HEK293 (cell line): ENCODE results near the gene SMIM29.
A peak's percentile ranks its signal among the peaks of the same experiment; 100 is the strongest.

Experiments used
- CTCF ChIA-PET: fragments of 350-600 bp; formaldehyde crosslinking; extraction: SDS; loops from one replicate; lab custom pipeline; 2021; ENCODE audit warnings: antibody characterized with exemption; lab: Yijun Ruan, JAX
- POLR2A ChIA-PET: fragments of 300-600 bp; formaldehyde crosslinking; extraction: SDS; loops from one replicate; lab custom pipeline; 2020; ENCODE audit warnings: antibody characterized with exemption, inconsistent platforms; lab: Yijun Ruan, JAX
- H3K27ac ChIP-seq: fragments of 200-500 bp; sonication (Bioruptor generic); 2 replicates; pipeline ENCODE4 v1.5.1; 2014; ENCODE audit warnings: low read depth, low read length, control low read depth, inconsistent platforms; ENCODE audit errors: extremely low read depth
- H3K36me3 ChIP-seq, 2 experiments: fragments of 200-500 bp in 1 of 2; sonication (Bioruptor generic) in 1 of 2; 1 replicate in 1 of 2; 2 replicates in 1 of 2; pipeline ENCODE4 v1.5.1; 2014 to 2017; ENCODE audit warnings: inconsistent platforms in 2 of 2, low read length in 2 of 2; ENCODE audit not compliant: control insufficient read depth in 2 of 2, insufficient read depth in 1 of 2
- H3K4me1 ChIP-seq: fragments of 200-500 bp; sonication (Bioruptor generic); 2 replicates; pipeline ENCODE4 v1.5.1; 2014; ENCODE audit warnings: mild to moderate bottlenecking, low read length, inconsistent platforms; ENCODE audit not compliant: control insufficient read depth, insufficient read depth
- H3K4me3 ChIP-seq: 2 replicates; pipeline ENCODE4 v1.5.1; 2011; ENCODE audit warnings: low read depth, mild to moderate bottlenecking, control low read depth, low read length, moderate library complexity
- H3K9me3 ChIP-seq: fragments of 200-500 bp; sonication (Bioruptor generic); 2 replicates; pipeline ENCODE4 v1.5.1; 2014; ENCODE audit warnings: low read depth, low read length, inconsistent platforms; ENCODE audit not compliant: control insufficient read depth, insufficient read depth
- EGR2 ChIP-seq: fragments of 450-650 bp; formaldehyde crosslinking; IDR thresholded peaks from 2 replicates; pipeline ENCODE4 v1.5.1; 2016; ENCODE audit warnings: low read depth, missing biosample characterization, missing genetic modification characterization
- HOXA7 ChIP-seq: sonication (generic); formaldehyde crosslinking; IDR thresholded peaks from 2 replicates; pipeline ENCODE4 v1.8.1; 2022; ENCODE audit warnings: missing genetic modification reagents, borderline replicate concordance
- KLF9 ChIP-seq: fragments of 450-650 bp; formaldehyde crosslinking; IDR thresholded peaks from 2 replicates; pipeline ENCODE4 v1.5.1; 2016; ENCODE audit warnings: missing biosample characterization, missing genetic modification characterization, low read depth
- MZF1 ChIP-seq: fragments of 450-650 bp; formaldehyde crosslinking; IDR thresholded peaks from 2 replicates; pipeline ENCODE4 v1.5.1; 2017; ENCODE audit warnings: missing biosample characterization, missing genetic modification characterization, borderline replicate concordance
- RBAK ChIP-seq: fragments of 450-650 bp; formaldehyde crosslinking; IDR thresholded peaks from 2 replicates; pipeline ENCODE4 v1.5.1; 2016; ENCODE audit warnings: missing biosample characterization, missing genetic modification characterization
- SCRT2 ChIP-seq: fragments of 450-650 bp; formaldehyde crosslinking; IDR thresholded peaks from 2 replicates; pipeline ENCODE4 v1.5.1; 2016; ENCODE audit warnings: missing biosample characterization, missing genetic modification characterization
- TSHZ1 ChIP-seq: fragments of 450-650 bp; formaldehyde crosslinking; IDR thresholded peaks from 2 replicates; pipeline ENCODE4 v1.5.1; 2016; ENCODE audit warnings: missing biosample characterization, missing genetic modification characterization, borderline replicate concordance
- ZFHX2 ChIP-seq: fragments of 450-650 bp; formaldehyde crosslinking; conservative IDR thresholded peaks from 2 replicates; pipeline ENCODE4 v1.5.1; 2016; ENCODE audit warnings: missing biosample characterization, missing genetic modification characterization
- ZNF157 ChIP-seq: fragments of 450-650 bp; formaldehyde crosslinking; IDR thresholded peaks from 2 replicates; pipeline ENCODE4 v1.5.1; 2016; ENCODE audit warnings: missing biosample characterization, missing genetic modification characterization
- ZNF223 ChIP-seq: fragments of 450-650 bp; formaldehyde crosslinking; IDR thresholded peaks from 2 replicates; pipeline ENCODE4 v1.5.1; 2016; ENCODE audit warnings: missing biosample characterization, missing genetic modification characterization
- ZNF521 ChIP-seq: fragments of 450-650 bp; formaldehyde crosslinking; IDR thresholded peaks from 2 replicates; pipeline ENCODE4 v1.5.1; 2017; ENCODE audit warnings: missing biosample characterization, mild to moderate bottlenecking, missing genetic modification characterization
- ZNF558 ChIP-seq: fragments of 450-650 bp; formaldehyde crosslinking; IDR thresholded peaks from 2 replicates; pipeline ENCODE4 v1.5.1; 2016; ENCODE audit warnings: missing biosample characterization, missing genetic modification characterization
- ZNF600 ChIP-seq: fragments of 450-650 bp; formaldehyde crosslinking; IDR thresholded peaks from 2 replicates; pipeline ENCODE4 v1.5.1; 2016; ENCODE audit warnings: missing biosample characterization, missing genetic modification characterization
- ZNF623 ChIP-seq: fragments of 450-650 bp; formaldehyde crosslinking; IDR thresholded peaks from 2 replicates; pipeline ENCODE4 v1.5.1; 2016; ENCODE audit warnings: missing biosample characterization, missing genetic modification characterization
- ZNF707 ChIP-seq: fragments of 450-650 bp; formaldehyde crosslinking; IDR thresholded peaks from 2 replicates; pipeline ENCODE4 v1.5.1; 2016; ENCODE audit warnings: missing biosample characterization, missing genetic modification characterization

The SMIM29 gene

DNA sequence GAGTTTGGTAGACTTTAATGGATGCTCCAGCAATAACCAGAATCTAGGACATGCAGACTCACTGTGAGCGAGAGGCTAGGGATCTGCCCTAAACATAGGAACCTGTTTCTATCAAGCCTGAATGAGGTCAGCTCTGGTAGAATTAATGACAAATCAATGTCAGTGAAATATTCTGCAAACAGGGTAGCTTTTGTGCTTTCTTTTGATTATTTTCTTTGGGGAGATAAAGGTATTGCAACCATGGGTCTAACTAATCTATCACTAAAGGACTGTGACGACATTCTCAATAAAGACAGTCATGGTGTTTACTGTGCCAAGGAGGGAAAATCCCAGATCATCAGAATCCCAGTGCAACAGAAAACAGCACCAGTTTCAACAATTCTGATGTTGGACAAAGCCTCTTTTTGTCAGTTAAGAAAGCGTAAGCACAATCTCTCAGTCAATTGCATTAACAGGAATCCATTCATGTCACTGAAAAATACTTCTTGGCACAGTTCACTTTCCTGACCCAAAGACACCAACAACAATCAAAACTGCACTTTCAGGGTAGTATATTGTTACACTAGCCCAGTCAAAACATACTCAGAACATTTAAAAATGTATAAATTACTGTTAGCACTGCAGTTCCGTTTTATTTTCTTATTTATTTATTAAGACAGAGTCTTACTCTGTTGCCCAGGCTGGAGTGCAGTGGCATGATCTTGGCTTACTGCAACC lies 36.8 kb upstream of the SMIM29 start:
- Histone ChIP-seq H3K4me1 (no peaks in the 10 kb centered on the region), H3K4me3 (no peak overlapping the region), H3K9me3 (no peaks in the 10 kb centered on the region), H3K27ac (no peak overlapping the region), H3K36me3 (peaks cover 0 to 13% of the 10 kb centered on the region in 2 experiments; a peak in 2 of 3 replicates)
- CTCF ChIA-PET = interaction anchor here (0.6 kb wide), 1 partner anchor 19 kb away, joined by 3 read pairs; no protein-coding TSS in a partner anchor
- POLR2A ChIA-PET = no interaction called here
- TF ChIP-seq ZNF157 (tag by site-specific recombination) (peak; percentile 74), ZNF600 (no peak)

DNA sequence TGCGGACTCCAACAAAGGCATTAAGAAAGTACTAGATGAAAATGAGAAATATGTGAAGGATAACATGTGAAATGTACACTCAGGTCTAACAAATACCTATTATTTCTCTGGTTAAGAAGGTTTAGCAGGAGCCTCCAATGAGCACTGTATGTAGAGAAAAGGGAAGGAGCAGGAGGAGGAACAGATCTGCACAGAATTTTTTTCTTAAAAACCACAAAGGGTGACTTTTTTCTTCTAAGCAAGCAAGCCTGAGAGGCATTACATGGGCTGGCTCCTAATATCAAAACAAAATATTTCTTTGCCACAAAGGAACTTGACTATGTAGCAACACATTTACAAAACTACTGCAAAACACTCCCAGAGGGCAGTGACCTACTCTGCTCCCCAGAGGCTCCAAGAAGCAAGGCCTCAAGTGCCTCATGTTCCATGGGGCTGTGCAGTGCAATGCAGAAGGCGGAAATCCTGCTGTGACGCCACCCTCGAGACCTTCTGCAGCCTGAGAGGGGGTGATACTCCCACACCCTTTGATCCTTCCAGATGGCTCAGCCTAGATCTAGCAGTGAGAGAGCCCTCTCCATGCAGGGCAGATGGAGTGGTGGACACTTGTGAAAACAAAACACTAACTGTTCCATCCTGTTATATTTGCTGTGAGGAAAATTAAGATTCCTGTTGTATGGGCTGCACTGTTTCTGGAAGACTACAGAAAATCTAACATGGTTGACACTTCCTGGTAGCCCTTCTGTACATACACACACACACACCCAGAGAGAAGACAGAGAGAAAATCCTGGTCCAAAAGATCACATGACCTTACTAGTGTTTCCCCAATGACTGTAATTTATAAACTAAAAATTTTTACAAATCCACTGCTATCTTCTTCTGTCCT lies 36.0 kb upstream of the SMIM29 start:
- Histone ChIP-seq H3K9me3 (no peaks in the 10 kb centered on the region), H3K4me1 (no peaks in the 10 kb centered on the region), H3K4me3 (no peak overlapping the region), H3K36me3 (peaks cover 0 to 17% of the 10 kb centered on the region in 2 experiments; a peak in 1 of 3 replicates), H3K27ac (no peak overlapping the region)
- TF ChIP-seq RBAK (tag by site-specific recombination) = no peak
- TF ChIP-seq ZNF521 (tag by site-specific recombination) = no peak
- TF ChIP-seq ZFHX2 (tag by site-specific recombination) = peak; percentile 69
- TF ChIP-seq SCRT2 (tag by site-specific recombination) = no peak
- TF ChIP-seq KLF9 (tag by site-specific recombination) = no peak
- peak; percentile 69 for TF ChIP-seq EGR2 (tag by site-specific recombination)
- no peak for TF ChIP-seq ZNF623 (tag by site-specific recombination)
- TF ChIP-seq TSHZ1 (tag by site-specific recombination) = no peak
- TF ChIP-seq HOXA7 (CRISPR knock-in tag) = no peak
- ChIA-PET POLR2A (no interaction called here), CTCF (interaction anchor here (1.2 kb wide), 1 partner anchor 16 kb away, joined by 4 read pairs; no protein-coding TSS in a partner anchor)

- H3K27ac ChIP-seq = no peak overlapping the region
- no peak overlapping the region for H3K4me3 ChIP-seq
- ChIA-PET CTCF (interaction anchor here (0.6 kb wide), 2 partner anchors 503 to 1250 kb away, joined by 3 read pairs; no protein-coding TSS in a partner anchor), POLR2A (no interaction called here)
- H3K9me3 ChIP-seq = no peaks in the 10 kb centered on the region
- peaks cover 0 to 12% of the 10 kb centered on the region in 2 experiments; a peak in 1 of 3 replicates for H3K36me3 ChIP-seq
- TF ChIP-seq ZNF558 (tag by site-specific recombination) (no peak), ZNF707 (tag by site-specific recombination) (no peak), MZF1 (tag by site-specific recombination) (no peak), ZNF223 (tag by site-specific recombination) (no peak)
- TF ChIP-seq, all 188 proteins: peak for 0
- H3K4me1 ChIP-seq = no peaks in the 10 kb centered on the region
Observed at GRCh38 chr6:34281702-34282334, 33.0 kb upstream of the SMIM29 start.
